ENCODE data around the gene P2RY2.
"Not testable (repeated sequence)": the region's sequence is repeated elsewhere in the genome, so short reads cannot be mapped to it uniquely, and the experiment has no call there.

Gene P2RY2

GRCh38 chr11:73262851-73263495 is 44.9 kb downstream of the P2RY2 start:
- Mint-ChIP-seq H3K4me3 (no peak overlapping the region), H3K27me3 (peaks cover 41 to 45% of the 10 kb centered on the region in 2 donors), H3K4me1 (peaks cover 0 to 3% of the 10 kb centered on the region in 2 donors), H3K9me3 (no peaks in the 10 kb centered on the region), H3K27ac (no peak overlapping the region), H3K36me3 (no peaks in the 10 kb centered on the region)
- no peak for ATAC-seq (replicated peaks)
- DNase-seq = no peak

GRCh38 chr11:73263640-73264039 is 45.6 kb downstream of the P2RY2 start:
- DNase-seq = no peak
- no peaks in the 10 kb centered on the region for H3K36me3 Mint-ChIP-seq
- no peak overlapping the region for H3K27ac Mint-ChIP-seq
- H3K27me3 Mint-ChIP-seq = peaks cover 44 to 46% of the 10 kb centered on the region in 2 donors
- no peak for ATAC-seq (replicated peaks)
- H3K4me3 Mint-ChIP-seq = no peak overlapping the region
- H3K4me1 Mint-ChIP-seq = peaks cover 1 to 3% of the 10 kb centered on the region in 2 donors
- H3K9me3 Mint-ChIP-seq = no peaks in the 10 kb centered on the region

GRCh38 chr11:73265278-73265810 is 47.3 kb downstream of the P2RY2 start:
- H3K27me3 Mint-ChIP-seq = peaks cover 44 to 56% of the 10 kb centered on the region in 2 donors
- no peaks in the 10 kb centered on the region for H3K9me3 Mint-ChIP-seq
- H3K27ac Mint-ChIP-seq = no peak overlapping the region
- H3K4me1 Mint-ChIP-seq = peaks cover 12 to 14% of the 10 kb centered on the region in 2 donors
- H3K36me3 Mint-ChIP-seq = no peaks in the 10 kb centered on the region
- DNase-seq (no peak), ATAC-seq (replicated peaks) (no peak)
- no peak overlapping the region for H3K4me3 Mint-ChIP-seq

DNA sequence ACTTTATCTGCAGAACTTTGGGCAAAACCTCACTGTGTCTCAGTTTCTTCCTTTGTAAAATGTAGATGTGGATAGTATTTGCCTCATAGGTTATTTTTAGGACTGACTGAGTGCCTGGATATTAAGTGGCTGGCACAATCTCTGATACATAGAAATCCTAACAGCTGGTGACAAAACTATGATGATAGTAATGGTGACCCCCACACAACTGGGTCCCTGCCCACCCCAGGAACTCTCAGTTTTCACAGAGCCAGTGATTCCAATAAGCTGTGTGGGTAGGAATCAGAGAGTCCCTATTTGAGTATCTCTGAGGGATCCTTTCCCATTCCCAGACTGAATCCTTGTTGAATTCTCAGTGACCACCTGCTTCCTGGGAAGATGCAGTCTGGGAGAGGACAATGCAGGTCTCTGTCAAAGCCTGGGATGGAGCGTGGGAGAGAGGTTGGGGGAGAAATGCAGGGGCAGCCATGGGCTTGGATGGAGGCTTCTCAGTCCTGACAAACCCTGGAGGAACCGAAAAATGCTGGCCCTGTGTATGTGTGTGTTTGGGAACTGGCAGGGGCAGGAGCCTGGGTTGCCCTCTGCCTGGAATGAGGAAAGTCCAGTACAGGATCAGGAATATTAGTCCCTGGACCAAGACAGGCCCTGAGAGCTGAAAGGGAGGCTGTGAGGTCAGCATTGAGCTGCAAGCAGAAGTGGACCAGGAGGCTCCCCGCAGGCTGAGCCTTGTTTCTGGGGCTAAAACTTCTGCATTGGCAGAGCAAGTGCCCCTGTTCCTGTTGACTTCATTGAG is 48.0 kb downstream of the P2RY2 start:
- H3K27ac Mint-ChIP-seq = no peak overlapping the region
- no peak for ATAC-seq (replicated peaks)
- H3K9me3 Mint-ChIP-seq = no peaks in the 10 kb centered on the region
- H3K36me3 Mint-ChIP-seq = no peaks in the 10 kb centered on the region
- H3K4me3 Mint-ChIP-seq = no peak overlapping the region
- peaks cover 44 to 56% of the 10 kb centered on the region in 2 donors for H3K27me3 Mint-ChIP-seq
- no peak for DNase-seq
- peaks cover 15 to 20% of the 10 kb centered on the region in 2 donors for H3K4me1 Mint-ChIP-seq

DNA sequence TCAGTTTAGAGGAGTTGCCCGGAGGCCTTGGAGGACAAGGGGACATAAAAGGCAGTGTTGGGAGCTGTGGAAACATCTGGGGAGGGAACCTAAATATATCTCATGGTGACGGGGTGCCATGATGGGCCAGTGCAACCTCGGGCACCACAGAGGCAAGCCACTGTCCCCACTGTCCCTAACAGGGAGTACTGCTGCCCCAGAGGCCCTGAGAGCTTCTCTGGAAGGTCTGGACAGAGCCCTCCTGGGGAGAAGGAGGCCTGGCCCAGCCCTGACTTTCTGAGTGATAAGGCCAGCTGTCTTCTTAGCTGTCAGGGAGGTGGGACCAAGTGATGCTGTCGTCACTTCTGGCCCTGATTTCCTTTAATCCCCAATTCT is 48.6 kb downstream of the P2RY2 start:
- H3K4me3 Mint-ChIP-seq = no peak overlapping the region
- peaks cover 44 to 56% of the 10 kb centered on the region in 2 donors for H3K27me3 Mint-ChIP-seq
- no peaks in the 10 kb centered on the region for H3K36me3 Mint-ChIP-seq
- no peaks in the 10 kb centered on the region for H3K9me3 Mint-ChIP-seq
- H3K4me1 Mint-ChIP-seq = peaks cover 20 to 26% of the 10 kb centered on the region in 2 donors
- no peak overlapping the region for H3K27ac Mint-ChIP-seq
- ATAC-seq (replicated peaks) = no peak
- DNase-seq = no peak

DNA sequence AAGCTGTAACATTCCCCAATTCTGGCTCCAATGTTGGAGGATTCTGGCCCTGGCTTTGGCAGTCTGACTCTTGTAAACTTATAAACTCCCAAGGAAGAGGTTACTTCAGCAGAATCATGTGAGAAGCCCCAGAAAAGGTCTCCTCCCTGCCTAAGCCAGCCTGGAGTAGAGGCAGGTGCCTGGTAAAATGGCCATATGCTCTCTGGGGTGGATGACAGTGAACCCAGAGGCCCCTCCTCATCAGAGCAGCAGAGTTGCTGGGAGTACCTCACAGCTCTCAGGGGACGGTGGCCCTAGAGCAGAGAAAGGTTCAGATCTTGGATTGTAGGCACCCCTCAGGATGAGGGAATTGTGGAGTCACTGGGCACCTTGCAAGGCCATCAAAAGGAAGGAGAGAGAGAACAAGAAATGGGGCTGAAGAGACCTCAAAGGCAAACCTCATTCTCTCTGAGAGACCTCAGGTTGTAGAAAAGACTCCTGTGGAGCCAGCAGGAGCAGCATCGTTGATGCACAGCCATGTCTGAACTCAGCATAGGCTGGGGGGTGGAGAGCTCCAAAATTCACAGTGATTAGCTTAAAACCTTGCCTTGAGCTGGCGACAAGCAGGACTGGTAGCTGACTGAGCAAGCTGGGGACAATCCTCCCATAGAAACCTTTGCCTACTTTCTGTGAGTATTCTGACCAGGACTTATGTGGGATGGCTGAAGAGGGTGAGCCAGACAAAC is 49.2 kb downstream of the P2RY2 start:
- Mint-ChIP-seq H3K27ac (no peak overlapping the region), H3K4me1 (peaks cover 24 to 32% of the 10 kb centered on the region in 2 donors), H3K27me3 (peaks cover 44 to 56% of the 10 kb centered on the region in 2 donors), H3K4me3 (no peak overlapping the region), H3K36me3 (no peaks in the 10 kb centered on the region), H3K9me3 (no peaks in the 10 kb centered on the region)
- no peak for DNase-seq
- no peak for ATAC-seq (replicated peaks)

GRCh38 chr11:73267906-73268540 is 49.9 kb downstream of the P2RY2 start:
- Mint-ChIP-seq H3K27me3 (peaks cover 39 to 50% of the 10 kb centered on the region in 2 donors), H3K36me3 (no peaks in the 10 kb centered on the region), H3K9me3 (no peaks in the 10 kb centered on the region), H3K4me1 (peaks cover 24 to 32% of the 10 kb centered on the region in 2 donors), H3K27ac (no peak overlapping the region), H3K4me3 (no peak overlapping the region)
- ATAC-seq (replicated peaks) = no peak
- no peak for DNase-seq

GRCh38 chr11:73268671-73269271 is 50.7 kb downstream of the P2RY2 start:
- Mint-ChIP-seq H3K27ac (no peak overlapping the region), H3K4me1 (peaks cover 24 to 32% of the 10 kb centered on the region in 2 donors), H3K4me3 (no peak overlapping the region), H3K9me3 (no peaks in the 10 kb centered on the region), H3K36me3 (no peaks in the 10 kb centered on the region), H3K27me3 (peaks cover 31 to 42% of the 10 kb centered on the region in 2 donors)
- ATAC-seq (replicated peaks) (no peak), DNase-seq (no peak)

- Mint-ChIP-seq H3K27me3 (peaks cover 29 to 37% of the 10 kb centered on the region in 2 donors), H3K4me3 (no peak overlapping the region), H3K36me3 (no peaks in the 10 kb centered on the region), H3K9me3 (no peaks in the 10 kb centered on the region), H3K4me1 (peaks cover 27 to 32% of the 10 kb centered on the region in 2 donors), H3K27ac (peak overlapping the region; percentile 60)
- DNase-seq (no peak), ATAC-seq (replicated peaks) (no peak)
These were observed 51.5 kb downstream of the P2RY2 start for GRCh38 chr11:73269459-73270015.

DNA sequence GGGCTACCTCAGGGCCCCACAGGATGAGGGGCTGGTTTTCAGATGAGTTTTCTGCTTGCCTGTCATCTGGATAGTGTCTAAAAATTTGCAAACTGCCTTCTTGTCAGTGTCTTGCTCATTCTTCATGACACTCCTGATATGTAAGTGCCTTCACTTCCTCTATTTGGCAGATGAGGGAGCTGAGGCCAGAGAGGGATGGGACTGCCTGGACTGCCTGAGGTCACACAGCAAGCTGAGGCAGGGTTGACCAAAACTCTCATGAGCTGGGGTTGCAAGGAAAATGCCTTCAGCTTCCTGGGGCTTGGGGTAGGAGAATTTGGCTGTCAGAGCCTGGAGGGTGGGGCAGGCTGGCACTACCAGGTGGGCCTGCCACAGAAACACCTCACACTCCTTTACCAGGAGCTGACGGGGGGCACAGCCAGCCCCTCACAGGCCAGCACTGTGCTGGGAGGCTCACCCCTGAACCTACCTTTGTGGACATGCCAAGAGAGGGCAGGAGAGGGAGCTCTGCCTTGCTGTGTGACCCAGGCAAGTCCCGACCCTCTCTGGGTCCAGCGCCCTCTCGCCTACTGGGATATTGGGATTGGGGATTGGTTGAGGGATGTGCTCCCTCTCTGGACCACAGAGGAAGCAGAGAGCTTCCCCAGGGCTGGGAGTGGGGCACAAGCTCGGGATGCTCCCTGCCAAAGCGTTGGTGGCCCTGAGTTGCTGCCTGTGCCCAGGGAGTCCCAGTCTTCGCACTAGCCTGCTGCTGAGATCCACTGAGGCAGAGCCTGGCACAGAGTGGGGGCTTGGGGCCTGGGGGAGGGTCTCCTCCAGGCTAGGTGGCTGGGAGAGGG is 52.2 kb downstream of the P2RY2 start:
- H3K9me3 Mint-ChIP-seq = no peaks in the 10 kb centered on the region
- H3K4me1 Mint-ChIP-seq = peaks cover 24 to 32% of the 10 kb centered on the region in 2 donors
- no peak for DNase-seq
- peaks cover 22 to 30% of the 10 kb centered on the region in 2 donors for H3K27me3 Mint-ChIP-seq
- no peak overlapping the region for H3K4me3 Mint-ChIP-seq
- H3K27ac Mint-ChIP-seq = peak overlapping the region; percentile 60
- H3K36me3 Mint-ChIP-seq = no peaks in the 10 kb centered on the region
- ATAC-seq (replicated peaks) = peak; percentile 71 to 74

- DNase-seq (no peak), ATAC-seq (replicated peaks) (no peak)
- H3K27ac Mint-ChIP-seq = no peak overlapping the region
- no peak overlapping the region for H3K4me3 Mint-ChIP-seq
- H3K9me3 Mint-ChIP-seq = no peaks in the 10 kb centered on the region
- no peaks in the 10 kb centered on the region for H3K36me3 Mint-ChIP-seq
- peaks cover 24 to 32% of the 10 kb centered on the region in 2 donors for H3K4me1 Mint-ChIP-seq
- peaks cover 16 to 22% of the 10 kb centered on the region in 2 donors for H3K27me3 Mint-ChIP-seq
These were observed 52.9 kb downstream of the P2RY2 start for GRCh38 chr11:73270855-73271477.

DNA sequence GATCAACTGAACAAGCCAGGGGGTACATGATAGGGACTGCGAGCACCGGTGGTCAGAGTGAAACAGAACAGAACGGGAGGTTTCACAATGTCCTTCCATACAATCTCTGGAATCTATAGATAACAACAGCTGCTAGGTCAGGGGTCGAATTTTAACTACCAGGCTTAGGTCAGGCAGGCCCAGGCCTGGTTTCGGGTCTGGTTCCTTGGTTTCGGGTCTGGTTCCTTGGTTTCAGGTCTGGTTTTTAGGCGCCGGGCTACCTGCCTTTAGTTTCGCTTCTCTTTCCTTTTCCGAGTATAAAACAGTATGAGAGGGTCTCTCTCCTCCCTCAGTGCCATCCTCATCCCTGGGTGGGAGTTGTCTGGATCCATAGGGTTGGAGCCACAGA is 53.4 kb downstream of the P2RY2 start:
- H3K9me3 Mint-ChIP-seq, H3K4me3 Mint-ChIP-seq, DNase-seq, H3K36me3 Mint-ChIP-seq: not testable (repeated sequence)
- peak in 1 of 2 donors; percentile 26 for ATAC-seq (replicated peaks)
- peaks cover 11 to 17% of the 10 kb centered on the region in 2 donors for H3K27me3 Mint-ChIP-seq
- peaks cover 24 to 32% of the 10 kb centered on the region in 2 donors for H3K4me1 Mint-ChIP-seq
- peak overlapping the region; percentile 62 for H3K27ac Mint-ChIP-seq
